H54 (cell line): ENCODE results near the gene HINT3.
"Not testable (repeated sequence)": the region's sequence is repeated elsewhere in the genome, so short reads cannot be mapped to it uniquely, and the experiment has no call there.

Experiments used
- DNase-seq: peaks from one replicate; pipeline ENCODE4 v3.0.0; 2011; ENCODE audit warnings: low spot score, mixed read lengths; ENCODE audit not compliant: insufficient read length
- FAIRE-seq: peaks from 3 replicates; lab custom pipeline; 2011; peaks lifted over from hg19 to GRCh38; lab: Jason Lieb, UNC
- POLR2A ChIP-seq: IDR thresholded peaks from 2 replicates; pipeline ENCODE4 v1.6.1; 2011; ENCODE audit warnings: low read depth, mild to moderate bottlenecking, low read length

HINT3 gene

GRCh38 chr6:125927761-125928160 lies 28.8 kb upstream of the HINT3 start:
- FAIRE-seq (no peak), DNase-seq (no peak)
- no peak for TF ChIP-seq POLR2A

- no peak for DNase-seq
- no peak for TF ChIP-seq POLR2A
- FAIRE-seq = no peak
These were observed 25.7 kb upstream of the HINT3 start for GRCh38 chr6:125930765-125931418.

DNA sequence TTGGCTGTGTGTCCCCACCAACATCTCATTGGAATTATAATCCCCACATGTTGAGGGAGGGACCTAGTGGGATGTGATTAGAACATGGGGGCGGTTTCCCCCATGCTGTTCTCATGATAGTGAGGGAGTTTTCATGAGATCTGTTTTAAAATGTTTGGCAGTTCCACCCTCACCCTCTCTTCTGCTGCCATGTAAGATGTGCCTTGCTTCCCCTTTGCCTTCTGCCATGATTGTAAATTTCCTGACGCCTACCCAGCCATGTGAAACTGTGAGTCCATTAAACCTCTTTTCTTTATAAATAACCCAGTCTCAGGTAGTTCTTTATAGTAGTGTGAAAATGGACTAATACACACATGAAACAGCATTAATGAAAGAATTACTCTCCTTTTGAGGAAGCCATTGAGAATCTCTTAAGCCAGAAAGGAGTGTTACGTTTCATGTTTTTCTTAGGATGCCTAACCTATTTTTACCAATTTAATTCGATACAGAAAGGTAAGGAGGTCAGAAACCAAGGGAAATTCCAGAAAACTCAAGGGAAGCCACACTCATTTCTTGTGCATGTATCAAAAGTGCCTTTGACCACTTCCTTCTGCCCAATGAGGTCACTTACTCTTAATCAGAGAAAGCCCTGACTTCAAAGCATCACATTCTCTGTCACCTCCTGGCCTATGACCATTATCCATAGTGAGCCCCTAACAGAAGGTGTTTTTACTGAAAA lies 24.7 kb upstream of the HINT3 start:
- DNase-seq (no peak), FAIRE-seq (no peak)
- TF ChIP-seq POLR2A = no peak

DNA sequence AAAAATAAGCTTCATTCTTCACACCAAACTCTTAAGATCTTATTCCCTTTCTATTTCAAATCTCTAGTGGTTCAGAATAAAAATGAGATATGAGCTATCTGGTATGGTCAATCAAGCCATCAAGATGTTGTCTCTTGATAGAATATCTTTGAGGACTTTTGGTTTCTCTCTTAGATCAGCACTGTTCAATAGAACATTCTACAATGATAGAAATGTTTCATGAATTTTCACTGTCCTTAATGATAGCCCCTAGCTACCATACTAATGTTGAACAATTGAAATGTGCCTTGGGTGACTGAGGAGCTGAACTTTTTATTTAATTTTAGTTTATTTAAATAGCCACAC lies 24.1 kb upstream of the HINT3 start:
- TF ChIP-seq POLR2A = no peak
- DNase-seq (no peak), FAIRE-seq (no peak)

DNA sequence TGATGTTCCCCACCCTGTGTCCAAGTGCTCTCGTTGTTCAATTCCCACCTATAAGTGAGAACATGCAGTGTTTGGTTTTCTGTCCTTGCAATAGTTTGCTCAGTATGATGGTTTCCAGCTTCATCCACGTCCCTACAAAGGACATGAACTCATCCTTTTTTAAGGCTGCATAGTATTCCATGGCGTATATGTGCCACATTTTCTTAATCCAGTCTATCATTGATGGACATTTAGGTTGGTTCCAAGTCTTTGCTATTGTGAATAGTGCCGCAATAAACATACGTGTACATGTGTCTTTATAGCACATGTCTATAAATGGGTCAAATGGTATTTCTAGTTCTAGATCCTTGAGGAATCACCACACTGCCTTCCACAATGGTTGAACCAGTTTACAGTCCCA lies 21.1 kb upstream of the HINT3 start:
- not testable (repeated sequence) for FAIRE-seq, DNase-seq

- FAIRE-seq = no peak
- TF ChIP-seq POLR2A = no peak
These were observed 17.5 kb upstream of the HINT3 start for GRCh38 chr6:125939026-125939425.

GRCh38 chr6:125939791-125940190 lies 16.8 kb upstream of the HINT3 start:
- no peak for DNase-seq
- no peak for TF ChIP-seq POLR2A
- FAIRE-seq = no peak

More at GRCh38 chr6:125939026-125939425, 17.5 kb upstream of the HINT3 start:
- DNase-seq = no peak

GRCh38 chr6:125940247-125941041 lies 16.1 kb upstream of the HINT3 start:
- DNase-seq (no peak), FAIRE-seq (no peak)
- TF ChIP-seq POLR2A = no peak

- DNase-seq = no peak
- no peak for TF ChIP-seq POLR2A
- no peak for FAIRE-seq
These were observed 13.7 kb upstream of the HINT3 start for GRCh38 chr6:125942672-125943527.

- no peak for TF ChIP-seq POLR2A
- DNase-seq = no peak
- FAIRE-seq = peak; percentile 15
These were observed 12.8 kb upstream of the HINT3 start for GRCh38 chr6:125943528-125944433.

- FAIRE-seq (no peak), DNase-seq (no peak)
- TF ChIP-seq POLR2A = no peak
These were observed 12.1 kb upstream of the HINT3 start for GRCh38 chr6:125944434-125944816.

DNA sequence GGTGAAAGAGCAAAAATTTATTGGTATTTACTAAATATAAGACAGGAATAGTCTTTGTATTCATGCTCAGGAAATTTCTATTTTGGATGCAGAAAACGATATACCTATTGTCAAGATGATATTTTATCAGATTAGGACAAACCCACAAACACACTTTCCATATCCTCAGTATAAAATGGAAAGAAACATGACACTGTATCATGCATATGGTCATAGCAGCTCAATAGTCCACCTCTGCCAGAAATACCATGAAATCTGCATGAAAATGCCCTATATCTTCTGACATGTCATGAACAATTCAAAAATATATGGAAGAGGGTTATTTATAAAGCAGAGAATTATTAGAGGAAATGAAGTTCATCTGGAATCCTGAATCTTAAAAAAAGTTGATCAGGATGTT lies 11.7 kb upstream of the HINT3 start:
- FAIRE-seq (no peak), DNase-seq (no peak)
- no peak for TF ChIP-seq POLR2A
